ENCODE results near the gene UBE2M. TPM values are rescaled to one million over a fixed set of nuclear protein-coding genes. Genes with fewer than 3 reads are reported as not detected.

UBE2M gene
- total and polyA plus RNA-seq, 3 experiments from 2014 or later: 22.5 to 191 (median 182) TPM

DNA sequence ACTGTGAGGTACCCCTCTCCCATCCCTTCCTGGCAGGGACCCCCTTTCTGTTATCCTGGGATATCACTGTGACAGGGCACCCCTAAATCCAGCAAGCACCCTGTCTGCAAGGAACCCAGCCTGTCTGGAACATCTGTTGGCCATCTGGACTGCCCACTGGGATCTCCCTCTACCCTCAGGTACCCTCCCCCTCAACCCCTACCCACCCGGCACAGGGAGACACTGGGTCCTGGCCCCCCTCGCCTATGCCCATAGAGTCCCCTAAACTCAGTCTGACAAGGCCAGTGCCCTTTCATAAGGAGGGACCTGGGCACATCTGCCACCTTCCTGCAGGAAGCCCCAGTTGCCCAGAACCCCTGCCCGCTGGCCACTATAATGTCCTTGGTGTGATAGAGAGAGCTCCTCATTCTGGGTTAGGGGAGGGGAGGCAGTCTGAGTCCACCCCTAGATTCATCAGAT, 43.8 kb downstream of the UBE2M start:
- Histone ChIP-seq H3K4me3 (ENCODE audit: low read length) (peak overlapping the region; percentile 53), H3K9me3 (ENCODE audit: low read length) (no peaks in the 10 kb centered on the region), H3K27me3 (ENCODE audit: insufficient read depth, low read length, poor library complexity, severe bottlenecking) (no peaks in the 10 kb centered on the region), H3K36me3 (ENCODE audit: insufficient read depth, low read length) (peaks cover 6% of the 10 kb centered on the region), H3K27ac (ENCODE audit: low read depth, low read length) (peak overlapping the region; percentile 33), H3K4me1 (ENCODE audit: insufficient read depth, low read length) (peaks cover 25% of the 10 kb centered on the region)
- H3K9me3 Mint-ChIP-seq: no peaks in the 10 kb centered on the region
- peak overlapping the region; percentile 59 to 87 (median 79) for H3K4me3 Mint-ChIP-seq
- H3K36me3 Mint-ChIP-seq: peaks cover 0 to 27% (median 4%) of the 10 kb centered on the region in 3 donors
- DNase-seq: no peak
- ChIA-PET POLR2A (interaction anchor here (1.1 to 1.8 kb wide), 3 partner anchors 40 to 61 kb away, joined by 4 to 7 read pairs (median 6); partner anchors contain the start of gene CHMP2A), CTCF (interaction anchor here (0.7 to 3.6 kb wide), 19 partner anchors 13 to 208 kb away, joined by 3 to 61 read pairs (median 5); partner anchors contain the start of genes CHMP2A, MZF1, TRIM28 and ZNF497)
- peak overlapping the region; percentile 36 to 96 (median 83) for H3K27ac Mint-ChIP-seq
- peaks cover 32 to 50% (median 34%) of the 10 kb centered on the region in 3 donors for H3K4me1 Mint-ChIP-seq
- H3K27me3 Mint-ChIP-seq: peaks cover 0 to 2% of the 10 kb centered on the region in 2 donors

- Mint-ChIP-seq H3K36me3 (peaks cover 0 to 22% (median 4%) of the 10 kb centered on the region in 3 donors), H3K27ac (peak overlapping the region; percentile 43 to 96 (median 85)), H3K27me3 (peaks cover 0 to 1% of the 10 kb centered on the region in 2 donors), H3K9me3 (no peaks in the 10 kb centered on the region), H3K4me3 (peak overlapping the region; percentile 76 to 92 (median 83)), H3K4me1 (peaks cover 25 to 43% (median 27%) of the 10 kb centered on the region in 3 donors)
- Histone ChIP-seq H3K27ac (ENCODE audit: low read depth, low read length) (peak overlapping the region; percentile 33), H3K4me3 (ENCODE audit: low read length) (peak overlapping the region; percentile 53), H3K27me3 (ENCODE audit: insufficient read depth, low read length, poor library complexity, severe bottlenecking) (no peaks in the 10 kb centered on the region), H3K36me3 (ENCODE audit: insufficient read depth, low read length) (peaks cover 6% of the 10 kb centered on the region), H3K4me1 (ENCODE audit: insufficient read depth, low read length) (peaks cover 22% of the 10 kb centered on the region), H3K9me3 (ENCODE audit: low read length) (no peaks in the 10 kb centered on the region)
- peak; percentile 91 to 95 (median 94) for DNase-seq
- CTCF ChIA-PET: interaction anchor here (0.7 to 3.6 kb wide), 19 partner anchors 13 to 207 kb away, joined by 3 to 61 read pairs (median 5); partner anchors contain the start of genes CHMP2A, MZF1, TRIM28 and ZNF497
- POLR2A ChIA-PET: interaction anchor here (0.5 to 1.8 kb wide), 4 partner anchors 41 to 154 kb away, joined by 4 to 7 read pairs (median 6); partner anchors contain the start of gene CHMP2A
Observed at GRCh38 chr19:58513694-58514563, 44.5 kb downstream of the UBE2M start.

- peaks cover 6% of the 10 kb centered on the region for H3K36me3 ChIP-seq (ENCODE audit: insufficient read depth, low read length)
- peaks cover 0 to 1% of the 10 kb centered on the region in 2 donors for H3K27me3 Mint-ChIP-seq
- CTCF ChIA-PET: interaction anchor here (0.9 to 3.6 kb wide), 8 partner anchors 13 to 67 kb away, joined by 3 to 61 read pairs (median 10); partner anchors contain the start of genes CHMP2A, MZF1 and TRIM28
Observed at GRCh38 chr19:58513213-58513693, 45.2 kb downstream of the UBE2M start.

GRCh38 chr19:58511353-58512208, 46.8 kb downstream of the UBE2M start, which contains the start of gene SLC27A5:
SLC27A5 (minus strand) TSS chr19:58511992; CDS start chr19:58511955, 37 bp downstream.
- DNase-seq: no peak
- Histone ChIP-seq H3K4me1 (ENCODE audit: insufficient read depth, low read length) (peaks cover 11% of the 10 kb centered on the region), H3K36me3 (ENCODE audit: insufficient read depth, low read length) (peaks cover 6% of the 10 kb centered on the region), H3K9me3 (ENCODE audit: low read length) (no peaks in the 10 kb centered on the region), H3K27ac (ENCODE audit: low read depth, low read length) (no peak within 1 kb of the TSS), H3K4me3 (ENCODE audit: low read length) (no peak within 1 kb of the TSS), H3K27me3 (ENCODE audit: insufficient read depth, low read length, poor library complexity, severe bottlenecking) (no peaks in the 10 kb centered on the region)
- H3K27ac Mint-ChIP-seq: peak within 1 kb of the TSS in 2 of 8 donors; percentile 47 to 84
- peaks cover 0 to 1% of the 10 kb centered on the region in 2 donors for H3K27me3 Mint-ChIP-seq
- H3K4me1 Mint-ChIP-seq: peaks cover 13 to 25% (median 15%) of the 10 kb centered on the region in 3 donors
- no peak within 1 kb of the TSS for H3K4me3 Mint-ChIP-seq
- peaks cover 4 to 12% (median 10%) of the 10 kb centered on the region in 5 donors for H3K9me3 Mint-ChIP-seq
- ChIA-PET POLR2A (no interaction called here), CTCF (no interaction called here)
- H3K36me3 Mint-ChIP-seq: peaks cover 4 to 15% (median 4%) of the 10 kb centered on the region in 3 donors

More at GRCh38 chr19:58513213-58513693, 45.2 kb downstream of the UBE2M start:
- Mint-ChIP-seq H3K27ac (peak overlapping the region in 4 of 8 donors; percentile 29 to 84 (median 73)), H3K4me3 (peak overlapping the region in 2 of 7 donors; percentile 20 to 68), H3K4me1 (peaks cover 19 to 36% (median 20%) of the 10 kb centered on the region in 3 donors), H3K9me3 (no peaks in the 10 kb centered on the region), H3K36me3 (peaks cover 0 to 22% (median 4%) of the 10 kb centered on the region in 3 donors)
- Histone ChIP-seq H3K27ac (ENCODE audit: low read depth, low read length) (peak overlapping the region; percentile 27), H3K4me3 (ENCODE audit: low read length) (no peak overlapping the region), H3K9me3 (ENCODE audit: low read length) (no peaks in the 10 kb centered on the region), H3K4me1 (ENCODE audit: insufficient read depth, low read length) (peaks cover 15% of the 10 kb centered on the region), H3K27me3 (ENCODE audit: insufficient read depth, low read length, poor library complexity, severe bottlenecking) (no peaks in the 10 kb centered on the region)
- no peak for DNase-seq
- POLR2A ChIA-PET: interaction anchor here (0.5 to 1.8 kb wide), 3 partner anchors 42 to 153 kb away, joined by 6 to 7 read pairs (median 7); partner anchors contain the start of gene CHMP2A

- CTCF ChIA-PET: interaction anchor here (0.9 kb wide), 1 partner anchor 10 kb away, joined by 3 read pairs; no protein-coding TSS in a partner anchor
- Histone ChIP-seq H3K27ac (ENCODE audit: low read depth, low read length) (no peak overlapping the region), H3K27me3 (ENCODE audit: insufficient read depth, low read length, poor library complexity, severe bottlenecking) (no peaks in the 10 kb centered on the region), H3K4me1 (ENCODE audit: insufficient read depth, low read length) (peaks cover 11% of the 10 kb centered on the region), H3K9me3 (ENCODE audit: low read length) (no peaks in the 10 kb centered on the region), H3K4me3 (ENCODE audit: low read length) (no peak overlapping the region), H3K36me3 (ENCODE audit: insufficient read depth, low read length) (no peaks in the 10 kb centered on the region)
- H3K4me1 Mint-ChIP-seq: peaks cover 8 to 18% (median 9%) of the 10 kb centered on the region in 3 donors
- peaks cover 4 to 14% (median 14%) of the 10 kb centered on the region in 5 donors for H3K9me3 Mint-ChIP-seq
- DNase-seq: no peak
- H3K36me3 Mint-ChIP-seq: peaks cover 0 to 4% (median 4%) of the 10 kb centered on the region in 3 donors
- peak overlapping the region in 1 of 8 donors; percentile 72 for H3K27ac Mint-ChIP-seq
- H3K4me3 Mint-ChIP-seq: no peak overlapping the region
- POLR2A ChIA-PET: no interaction called here
- H3K27me3 Mint-ChIP-seq: no peaks in the 10 kb centered on the region
Observed at GRCh38 chr19:58510084-58510862, 48.1 kb downstream of the UBE2M start.

DNA sequence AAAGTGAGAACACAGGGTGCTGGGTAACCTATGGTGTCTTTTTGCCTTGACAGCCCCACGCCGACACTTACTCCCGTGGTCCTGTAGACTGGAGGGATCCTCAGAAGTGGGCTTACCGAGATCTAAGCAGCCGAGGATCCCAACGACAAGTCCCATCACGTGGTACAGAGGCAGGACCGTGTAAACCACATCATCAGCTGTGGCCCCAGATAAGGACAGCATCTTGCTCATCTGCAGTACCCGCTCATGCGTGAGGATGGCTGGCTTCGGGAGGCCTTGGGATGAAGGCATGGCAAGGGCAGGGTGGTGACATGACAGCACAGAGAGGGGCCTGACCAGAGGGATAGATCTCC, 48.7 kb downstream of the UBE2M start:
- Mint-ChIP-seq H3K4me3 (no peak overlapping the region), H3K4me1 (peaks cover 7 to 15% (median 8%) of the 10 kb centered on the region in 3 donors), H3K27ac (no peak overlapping the region), H3K9me3 (peaks cover 4 to 14% (median 14%) of the 10 kb centered on the region in 5 donors), H3K27me3 (no peaks in the 10 kb centered on the region), H3K36me3 (peaks cover 0 to 4% (median 2%) of the 10 kb centered on the region in 3 donors)
- DNase-seq: no peak
- Histone ChIP-seq H3K9me3 (ENCODE audit: low read length) (no peaks in the 10 kb centered on the region), H3K4me1 (ENCODE audit: insufficient read depth, low read length) (peaks cover 9% of the 10 kb centered on the region), H3K27ac (ENCODE audit: low read depth, low read length) (no peak overlapping the region), H3K27me3 (ENCODE audit: insufficient read depth, low read length, poor library complexity, severe bottlenecking) (no peaks in the 10 kb centered on the region), H3K4me3 (ENCODE audit: low read length) (no peak overlapping the region), H3K36me3 (ENCODE audit: insufficient read depth, low read length) (no peaks in the 10 kb centered on the region)
- CTCF ChIA-PET: interaction anchor here (1.0 kb wide), 1 partner anchor 10 kb away, joined by 3 read pairs; the partner anchor contains the start of gene ZBTB45
- POLR2A ChIA-PET: no interaction called here

Measured in CD8-positive, alpha-beta memory T cell (primary cell).